Lower lobe of right lung (tissue), 2 donors: ENCODE data around the gene SWT1. TPM values are rescaled to one million over a fixed set of nuclear protein-coding genes. Genes with fewer than 3 reads are reported as not detected.
A peak's percentile ranks its signal among the peaks of the same experiment; 100 is the strongest.

Experiments
- ATAC-seq, 2 donors: fragments of 200-7000 bp; cut with Tn5 transposase; one replicate each; pipeline ENCODE4 v1.9.1; 2020 to 2022; ENCODE audit warnings: mild to moderate bottlenecking in 2 of 2, moderate library complexity in 2 of 2
- DNase-seq: peaks from one replicate; pipeline ENCODE4 v3.0.0-alpha.2; 2020
- H3K27ac ChIP-seq: fragments of 200-600 bp; one replicate; pipeline ENCODE4 v1.8.0; 2022
- H3K27me3 ChIP-seq: fragments of 200-600 bp; one replicate; pipeline ENCODE4 v1.8.0; 2022; ENCODE audit warnings: low read depth
- H3K36me3 ChIP-seq: fragments of 200-600 bp; one replicate; pipeline ENCODE4 v1.8.0; 2022; ENCODE audit warnings: mild to moderate bottlenecking
- H3K4me1 ChIP-seq: fragments of 200-600 bp; one replicate; pipeline ENCODE4 v1.8.0; 2022
- H3K4me3 ChIP-seq: fragments of 200-600 bp; one replicate; pipeline ENCODE4 v1.8.0; 2022; ENCODE audit warnings: mild to moderate bottlenecking
- H3K9me3 ChIP-seq: fragments of 200-600 bp; one replicate; pipeline ENCODE4 v1.8.0; 2022
- intact Hi-C: fragments of 100-400 bp; cut with DNase I; formaldehyde crosslinking; loops from one replicate; pipeline ENCODE4 v1.11.0; 2022
- total RNA-seq: library from RNA; stranded (reverse); fragmentation: NEBNext Ultra II Directional; extraction: Animal tissue kit (Norgen Biotek cat#: 25700); gene quantifications from one replicate; pipeline ENCODE4 v1.2.1, GENCODE V29; 2021
- TF ChIP-seq, protein P1 (sequence below): fragments of 200-600 bp; IDR thresholded peaks from one replicate; pipeline ENCODE4 v1.8.0; 2022; ENCODE audit warnings: antibody characterized with exemption, mild to moderate bottlenecking
- donor health status: DM: no; HTN: yes; CAD: no; lungs with severe emphysema.

SWT1 gene
- total RNA-seq, 1 donor from 2014 or later: 7.4 TPM

DNA sequence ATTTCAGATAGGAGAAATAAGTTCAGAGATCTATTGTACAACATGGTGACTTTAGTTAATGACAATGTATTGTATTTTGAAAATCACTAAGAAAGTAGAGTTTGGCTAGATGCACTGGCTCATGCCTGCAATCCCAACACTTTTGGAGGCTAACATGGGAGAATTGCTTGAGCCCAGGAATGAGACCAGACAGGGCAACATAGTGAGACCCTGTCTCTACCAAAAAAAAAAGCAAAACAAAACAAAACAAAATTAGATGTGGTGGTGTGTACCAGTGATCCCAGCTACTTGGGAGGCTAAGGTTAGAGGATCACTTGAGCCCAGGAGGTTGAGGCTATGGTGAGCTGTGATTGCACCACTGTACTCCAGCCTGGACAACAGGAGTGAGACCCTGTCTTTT is 132.9 kb downstream of the SWT1 start:
- intact Hi-C loops: no loop called here

DNA sequence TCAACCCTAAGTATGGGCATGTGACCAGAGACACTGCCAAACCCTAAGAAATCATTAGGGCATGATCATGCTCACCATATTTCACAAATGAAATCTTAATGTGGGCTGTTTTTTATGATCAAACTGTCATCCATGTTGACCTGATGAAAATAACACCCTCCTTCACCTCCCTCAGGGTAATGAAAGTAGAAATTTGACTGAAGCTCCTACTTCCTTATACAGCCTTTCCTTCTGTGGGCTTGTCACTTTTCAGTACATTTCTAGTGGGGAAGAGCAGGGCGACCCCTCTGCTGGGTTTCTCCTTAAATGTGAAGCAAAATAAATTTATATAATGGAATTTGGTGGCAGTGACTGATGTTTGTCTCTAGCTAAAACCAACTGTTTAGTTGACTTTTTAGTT is 134.2 kb downstream of the SWT1 start:
- TF ChIP-seq, protein P1, sequence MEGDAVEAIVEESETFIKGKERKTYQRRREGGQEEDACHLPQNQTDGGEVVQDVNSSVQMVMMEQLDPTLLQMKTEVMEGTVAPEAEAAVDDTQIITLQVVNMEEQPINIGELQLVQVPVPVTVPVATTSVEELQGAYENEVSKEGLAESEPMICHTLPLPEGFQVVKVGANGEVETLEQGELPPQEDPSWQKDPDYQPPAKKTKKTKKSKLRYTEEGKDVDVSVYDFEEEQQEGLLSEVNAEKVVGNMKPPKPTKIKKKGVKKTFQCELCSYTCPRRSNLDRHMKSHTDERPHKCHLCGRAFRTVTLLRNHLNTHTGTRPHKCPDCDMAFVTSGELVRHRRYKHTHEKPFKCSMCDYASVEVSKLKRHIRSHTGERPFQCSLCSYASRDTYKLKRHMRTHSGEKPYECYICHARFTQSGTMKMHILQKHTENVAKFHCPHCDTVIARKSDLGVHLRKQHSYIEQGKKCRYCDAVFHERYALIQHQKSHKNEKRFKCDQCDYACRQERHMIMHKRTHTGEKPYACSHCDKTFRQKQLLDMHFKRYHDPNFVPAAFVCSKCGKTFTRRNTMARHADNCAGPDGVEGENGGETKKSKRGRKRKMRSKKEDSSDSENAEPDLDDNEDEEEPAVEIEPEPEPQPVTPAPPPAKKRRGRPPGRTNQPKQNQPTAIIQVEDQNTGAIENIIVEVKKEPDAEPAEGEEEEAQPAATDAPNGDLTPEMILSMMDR: no peak
- H3K9me3 ChIP-seq: no peaks in the 10 kb centered on the region
- H3K36me3 ChIP-seq: peaks cover 27% of the 10 kb centered on the region
- H3K4me1 ChIP-seq: no peaks in the 10 kb centered on the region
- ATAC-seq (no peak), DNase-seq (no peak)
- intact Hi-C loops: no loop called here
- no peak overlapping the region for H3K27ac ChIP-seq
- H3K27me3 ChIP-seq: no peaks in the 10 kb centered on the region
- no peak overlapping the region for H3K4me3 ChIP-seq

More for the DNA sequence above, 132.9 kb downstream of the SWT1 start:
- ATAC-seq (no peak), DNase-seq (no peak)
- TF ChIP-seq, protein P1: no peak
- no peaks in the 10 kb centered on the region for H3K27me3 ChIP-seq
- peaks cover 14% of the 10 kb centered on the region for H3K36me3 ChIP-seq
- no peaks in the 10 kb centered on the region for H3K4me1 ChIP-seq
- no peak overlapping the region for H3K4me3 ChIP-seq
- H3K27ac ChIP-seq: no peak overlapping the region
- H3K9me3 ChIP-seq: no peaks in the 10 kb centered on the region

DNA sequence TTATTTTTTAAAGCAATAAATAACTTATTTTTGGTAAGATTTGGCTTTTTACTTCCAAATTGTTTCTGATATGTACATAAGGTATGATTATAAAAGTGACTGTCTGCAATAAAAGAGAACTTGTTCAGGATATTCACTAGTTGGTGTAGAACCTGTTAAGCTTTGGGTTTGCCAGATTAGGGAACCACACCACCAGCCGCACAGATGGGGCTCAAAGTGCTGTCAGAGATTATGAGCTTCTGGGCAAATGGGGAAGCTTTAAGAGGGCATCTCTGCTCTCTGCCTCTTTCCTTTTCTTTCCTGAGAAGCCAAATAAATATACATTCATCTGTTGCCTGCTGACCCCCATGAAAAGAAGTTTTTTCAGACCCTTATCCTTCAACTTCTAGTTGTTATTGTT is 134.7 kb downstream of the SWT1 start:
- Histone ChIP-seq H3K27ac (no peak overlapping the region), H3K4me1 (no peaks in the 10 kb centered on the region), H3K4me3 (no peak overlapping the region), H3K27me3 (no peaks in the 10 kb centered on the region), H3K36me3 (peaks cover 32% of the 10 kb centered on the region), H3K9me3 (no peaks in the 10 kb centered on the region)
- no peak for DNase-seq
- intact Hi-C loops: no loop called here
- ATAC-seq: peak; percentile 38 to 50
- TF ChIP-seq, protein P1: no peak

DNA sequence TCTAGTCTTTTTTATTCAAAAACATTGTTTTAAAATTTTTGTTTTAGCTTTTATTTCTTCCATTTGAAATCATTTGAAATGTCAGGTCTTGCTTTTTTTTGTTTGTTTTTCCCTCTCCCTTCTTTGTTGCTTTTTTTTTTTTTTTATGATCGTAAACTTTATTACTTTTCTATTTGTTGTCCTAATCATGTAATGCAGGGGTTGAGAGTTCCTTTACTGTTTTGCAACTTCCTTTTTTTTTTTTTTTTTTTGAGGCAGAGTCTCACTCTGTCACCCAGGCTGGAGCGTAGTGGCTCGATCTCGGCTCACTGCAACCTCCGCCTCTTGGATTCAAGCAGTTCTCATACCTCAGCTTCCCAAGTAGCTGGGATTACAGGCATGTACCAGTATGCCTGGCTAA is 135.3 kb downstream of the SWT1 start:
- no peaks in the 10 kb centered on the region for H3K27me3 ChIP-seq
- intact Hi-C loops: no loop called here
- peak; percentile 54 for DNase-seq
- H3K27ac ChIP-seq: no peak overlapping the region
- peaks cover 38% of the 10 kb centered on the region for H3K36me3 ChIP-seq
- no peaks in the 10 kb centered on the region for H3K4me1 ChIP-seq
- TF ChIP-seq, protein P1: no peak
- peak; percentile 43 to 53 for ATAC-seq
- H3K9me3 ChIP-seq: no peaks in the 10 kb centered on the region
- no peak overlapping the region for H3K4me3 ChIP-seq

DNA sequence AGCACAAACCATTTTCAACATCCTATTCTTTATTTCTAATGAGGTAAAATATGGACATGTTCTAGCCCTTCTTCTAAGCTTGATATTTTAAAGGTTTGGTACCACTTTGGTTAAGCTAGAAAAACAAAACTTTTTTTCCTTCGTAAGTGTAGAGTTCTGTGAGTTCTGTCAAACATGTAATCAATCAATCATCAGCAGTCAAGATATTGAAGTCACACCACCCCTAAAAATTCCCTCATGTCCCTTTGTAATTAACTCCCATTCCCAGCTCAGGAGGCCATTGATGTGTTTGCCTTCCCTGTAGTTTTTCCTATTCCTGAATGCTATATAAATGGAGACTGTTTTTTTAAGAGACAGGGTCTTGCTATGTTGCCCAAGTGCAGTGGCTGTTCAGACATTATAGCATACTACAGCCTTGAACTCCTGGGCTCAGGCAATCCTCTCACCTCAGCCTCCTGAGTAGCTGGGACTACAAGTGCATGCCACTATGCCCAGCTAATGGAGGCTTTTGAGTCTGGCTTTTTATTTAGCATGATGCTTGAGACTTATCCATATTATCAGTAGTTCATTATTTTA is 137.1 kb downstream of the SWT1 start:
- no peaks in the 10 kb centered on the region for H3K4me1 ChIP-seq
- H3K27ac ChIP-seq: no peak overlapping the region
- H3K36me3 ChIP-seq: peaks cover 56% of the 10 kb centered on the region
- H3K4me3 ChIP-seq: no peak overlapping the region
- ATAC-seq (no peak), DNase-seq (no peak)
- TF ChIP-seq, protein P1: no peak
- no peaks in the 10 kb centered on the region for H3K27me3 ChIP-seq
- no peaks in the 10 kb centered on the region for H3K9me3 ChIP-seq
- intact Hi-C loops: no loop called here
